Measurements from ENCODE around the gene SLC35G6. TPM values are rescaled to one million over a fixed set of nuclear protein-coding genes. Genes with fewer than 3 reads are reported as not detected.
"Not testable (repeated sequence)": the region's sequence is repeated elsewhere in the genome, so short reads cannot be mapped to it uniquely, and the experiment has no call there.

Gene SLC35G6
- total RNA-seq, 1 experiment from 2014 or later = not detected

GRCh38 chr17:7448461-7448860 lies 32.8 kb upstream of the SLC35G6 start:
- in situ Hi-C loops (cut with HindIII; ENCODE audit: low pct_unique_long_range_greater_than_20kb, low sequenced_read_pairs) = no loop called here
- DNase-seq (ENCODE audit: low read depth) = no peak

- in situ Hi-C loops (cut with HindIII; ENCODE audit: low pct_unique_long_range_greater_than_20kb, low sequenced_read_pairs) = no loop called here
- no peak for DNase-seq (ENCODE audit: low read depth)
Observed at GRCh38 chr17:7459961-7460545, 21.2 kb upstream of the SLC35G6 start.

- in situ Hi-C loops (cut with HindIII; ENCODE audit: low pct_unique_long_range_greater_than_20kb, low sequenced_read_pairs) = no loop called here
- DNase-seq (ENCODE audit: low read depth) = no peak
Observed at GRCh38 chr17:7460850-7461660, 20.2 kb upstream of the SLC35G6 start.

GRCh38 chr17:7462474-7463371 lies 18.5 kb upstream of the SLC35G6 start:
- no peak for DNase-seq (ENCODE audit: low read depth)
- in situ Hi-C loops (cut with HindIII; ENCODE audit: low pct_unique_long_range_greater_than_20kb, low sequenced_read_pairs) = no loop called here

- no peak for DNase-seq (ENCODE audit: low read depth)
- in situ Hi-C loops (cut with HindIII; ENCODE audit: low pct_unique_long_range_greater_than_20kb, low sequenced_read_pairs) = no loop called here
Observed at GRCh38 chr17:7463372-7463846, 17.8 kb upstream of the SLC35G6 start.

GRCh38 chr17:7464081-7464480 lies 17.2 kb upstream of the SLC35G6 start:
- in situ Hi-C loops (cut with HindIII; ENCODE audit: low pct_unique_long_range_greater_than_20kb, low sequenced_read_pairs) = no loop called here
- DNase-seq (ENCODE audit: low read depth) = no peak

GRCh38 chr17:7465597-7466275 lies 15.5 kb upstream of the SLC35G6 start:
- in situ Hi-C loops (cut with HindIII; ENCODE audit: low pct_unique_long_range_greater_than_20kb, low sequenced_read_pairs) = no loop called here
- DNase-seq (ENCODE audit: low read depth) = no peak

GRCh38 chr17:7466318-7466638 lies 15.0 kb upstream of the SLC35G6 start:
- no peak for DNase-seq (ENCODE audit: low read depth)
- in situ Hi-C loops (cut with HindIII; ENCODE audit: low pct_unique_long_range_greater_than_20kb, low sequenced_read_pairs) = no loop called here

- in situ Hi-C loops (cut with HindIII; ENCODE audit: low pct_unique_long_range_greater_than_20kb, low sequenced_read_pairs) = no loop called here
- no peak for DNase-seq (ENCODE audit: low read depth)
Observed at GRCh38 chr17:7466639-7467341, 14.5 kb upstream of the SLC35G6 start.

GRCh38 chr17:7467498-7467897 lies 13.7 kb upstream of the SLC35G6 start:
- in situ Hi-C loops (cut with HindIII; ENCODE audit: low pct_unique_long_range_greater_than_20kb, low sequenced_read_pairs) = no loop called here

GRCh38 chr17:7468290-7468689 lies 13.0 kb upstream of the SLC35G6 start:
- in situ Hi-C loops (cut with HindIII; ENCODE audit: low pct_unique_long_range_greater_than_20kb, low sequenced_read_pairs) = no loop called here

More at GRCh38 chr17:7467498-7467897, 13.7 kb upstream of the SLC35G6 start:
- DNase-seq (ENCODE audit: low read depth) = no peak

GRCh38 chr17:7468804-7469389 lies 12.3 kb upstream of the SLC35G6 start:
- DNase-seq (ENCODE audit: low read depth) = no peak
- in situ Hi-C loops (cut with HindIII; ENCODE audit: low pct_unique_long_range_greater_than_20kb, low sequenced_read_pairs) = no loop called here

More at GRCh38 chr17:7468290-7468689, 13.0 kb upstream of the SLC35G6 start:
- no peak for DNase-seq (ENCODE audit: low read depth)

- DNase-seq (ENCODE audit: low read depth); in situ Hi-C loops (cut with HindIII; ENCODE audit: low pct_unique_long_range_greater_than_20kb, low sequenced_read_pairs): not testable (repeated sequence)
Observed at GRCh38 chr17:7469843-7470242, 11.4 kb upstream of the SLC35G6 start.

- in situ Hi-C loops (cut with HindIII; ENCODE audit: low pct_unique_long_range_greater_than_20kb, low sequenced_read_pairs); DNase-seq (ENCODE audit: low read depth): not testable (repeated sequence)
Observed at GRCh38 chr17:7470457-7470973, 10.7 kb upstream of the SLC35G6 start.

GRCh38 chr17:7471729-7472128 lies 9.5 kb upstream of the SLC35G6 start:
- no peak for DNase-seq (ENCODE audit: low read depth)
- in situ Hi-C loops (cut with HindIII; ENCODE audit: low pct_unique_long_range_greater_than_20kb, low sequenced_read_pairs) = no loop called here

GRCh38 chr17:7474767-7475166 lies 6.5 kb upstream of the SLC35G6 start:
- DNase-seq (ENCODE audit: low read depth); in situ Hi-C loops (cut with HindIII; ENCODE audit: low pct_unique_long_range_greater_than_20kb, low sequenced_read_pairs): not testable (repeated sequence)

GRCh38 chr17:7475764-7476422 lies 5.4 kb upstream of the SLC35G6 start:
- in situ Hi-C loops (cut with HindIII; ENCODE audit: low pct_unique_long_range_greater_than_20kb, low sequenced_read_pairs) = no loop called here
- no peak for DNase-seq (ENCODE audit: low read depth)

Measured in Caki2 (cell line).